CD14-positive monocyte (primary cell): ENCODE measurements around the gene FBXO30. TPM values are rescaled to one million over a fixed set of nuclear protein-coding genes. Genes with fewer than 3 reads are reported as not detected.
A peak's percentile ranks its signal among the peaks of the same experiment; 100 is the strongest.

Source experiments
- DNase-seq, 3 donors: peaks; one replicate each; pipeline ENCODE4 v3.0.0-alpha.2; 2011 to 2022
- H2AFZ ChIP-seq: 2 replicates; pipeline ENCODE4 v1.6.0; 2012; ENCODE audit warnings: mild to moderate bottlenecking, low read depth, low read length, inconsistent platforms; ENCODE audit not compliant: insufficient read depth, poor library complexity, severe bottlenecking
- H3K27ac ChIP-seq, 2 donors: 1 replicate in 1 of 2; 2 replicates in 1 of 2; pipeline ENCODE4 v1.5.1; 2012 to 2013; ENCODE audit warnings: low read length in 2 of 2, control low read depth in 1 of 2, inconsistent platforms in 1 of 2, low read depth in 1 of 2, mild to moderate bottlenecking in 1 of 2
- H3K27me3 ChIP-seq, 2 donors: one replicate each; pipeline versions ENCODE4 v1.6.0 to v1.6.1; 2011 to 2013; ENCODE audit warnings: low read length in 2 of 2; ENCODE audit not compliant: control insufficient read depth in 2 of 2, insufficient read depth in 2 of 2
- H3K36me3 ChIP-seq, 2 donors: replicated peaks in 1 of 2; 1 replicate in 1 of 2; 2 replicates in 1 of 2; pipeline versions ENCODE4 v1.5.1 to v1.6.1; 2012 to 2013; ENCODE audit warnings: low read length in 2 of 2, control low read depth in 1 of 2, inconsistent platforms in 1 of 2, mild to moderate bottlenecking in 1 of 2; ENCODE audit not compliant: insufficient read depth in 2 of 2, control insufficient read depth in 1 of 2
- H3K4me1 ChIP-seq, 2 donors: 1 replicate in 1 of 2; 2 replicates in 1 of 2; pipeline versions ENCODE4 v1.5.1 to v1.6.1; 2012 to 2013; ENCODE audit warnings: low read length in 2 of 2, control low read depth in 1 of 2, inconsistent platforms in 1 of 2, mild to moderate bottlenecking in 1 of 2, moderate library complexity in 1 of 2; ENCODE audit not compliant: insufficient read depth in 2 of 2, control insufficient read depth in 1 of 2
- H3K4me2 ChIP-seq: replicated peaks from 2 replicates; pipeline ENCODE3; 2012; ENCODE audit warnings: low read length, moderate library complexity, mild to moderate bottlenecking; ENCODE audit not compliant: poor library complexity, severe bottlenecking; ENCODE audit errors: extremely low read depth
- H3K4me3 ChIP-seq, 3 experiments: fragments of 200-600 bp in 1 of 3; sonication (generic) in 1 of 3; replicated peaks in 1 of 3; 1 replicate in 2 of 3; 2 replicates in 1 of 3; pipeline ENCODE4 v1.5.1; 2011 to 2013; ENCODE audit warnings: low read length in 3 of 3, mild to moderate bottlenecking in 3 of 3, control low read depth in 2 of 3, low read depth in 2 of 3, inconsistent platforms in 1 of 3, moderate library complexity in 1 of 3
- H3K79me2 ChIP-seq: 2 replicates; pipeline ENCODE4 v1.6.0; 2012; ENCODE audit warnings: mild to moderate bottlenecking, control low read depth, inconsistent platforms, low read length, moderate library complexity; ENCODE audit not compliant: insufficient read depth
- H3K9ac ChIP-seq: 2 replicates; pipeline ENCODE4 v1.6.0; 2017; ENCODE audit warnings: low read length, mild to moderate bottlenecking; ENCODE audit not compliant: insufficient read depth, poor library complexity, severe bottlenecking
- H3K9me3 ChIP-seq, 2 donors: replicated peaks in 1 of 2; 1 replicate in 1 of 2; 2 replicates in 1 of 2; pipeline versions ENCODE4 v1.5.1 to v1.6.1; 2012 to 2013; ENCODE audit warnings: low read length in 2 of 2, control low read depth in 1 of 2; ENCODE audit not compliant: control insufficient read depth in 1 of 2, insufficient read depth in 1 of 2
- H4K20me1 ChIP-seq: 2 replicates; pipeline ENCODE4 v1.6.0; 2012; ENCODE audit warnings: mild to moderate bottlenecking, low read length, control low read depth, moderate library complexity; ENCODE audit not compliant: insufficient read depth
- H3K27ac Mint-ChIP-seq, 7 donors: one replicate each; pipeline ENCODE4 v1.8.0; 2020; ENCODE audit warnings: mild to moderate bottlenecking in 7 of 7, mixed read lengths in 7 of 7, moderate library complexity in 6 of 7, inconsistent platforms in 2 of 7
- H3K27me3 Mint-ChIP-seq, 3 donors: one replicate each; pipeline ENCODE4 v1.8.0; 2021 to 2022; ENCODE audit warnings: low read depth in 3 of 3, mild to moderate bottlenecking in 3 of 3, mixed read lengths in 3 of 3, moderate library complexity in 3 of 3, inconsistent platforms in 1 of 3
- H3K36me3 Mint-ChIP-seq, 2 donors: one replicate each; pipeline ENCODE4 v1.8.0; 2020; ENCODE audit warnings: mixed read lengths in 2 of 2, inconsistent platforms in 1 of 2, mild to moderate bottlenecking in 1 of 2
- H3K4me1 Mint-ChIP-seq: one replicate; pipeline ENCODE4 v1.8.0; 2020; ENCODE audit warnings: mild to moderate bottlenecking, mixed read lengths
- H3K4me3 Mint-ChIP-seq, 2 donors: one replicate each; pipeline ENCODE4 v1.8.0; 2020; ENCODE audit warnings: mild to moderate bottlenecking in 2 of 2, mixed read lengths in 2 of 2, moderate library complexity in 1 of 2
- H3K9me3 Mint-ChIP-seq, 7 donors: one replicate each; pipeline ENCODE4 v1.8.0; 2020 to 2022; ENCODE audit warnings: mixed read lengths in 7 of 7, mild to moderate bottlenecking in 6 of 7, moderate library complexity in 6 of 7, inconsistent platforms in 2 of 7
- WGBS: methylation state at CpG from one replicate; pipeline ENCODE4 v1.1.5; 2013; ENCODE audit warnings: missing lambda C conversion rate; ENCODE audit not compliant: insufficient coverage; 5-methylcytosine and 5-hydroxymethylcytosine counted together
- intact Hi-C, 2 donors: fragments of 100-400 bp; cut with micrococcal nuclease; formaldehyde crosslinking; loops; one replicate each; pipeline versions ENCODE4 v1.15.0 to v1.15.1; 2023
- polyA plus RNA-seq, 3 donors: library from polyadenylated mRNA; depleted of rRNA in 1 of 3; unstranded in 2 of 3; stranded (reverse) in 1 of 3; fragments of 300-500 nt in 2 of 3; fragments of >200 nt in 1 of 3; fragmentation: Illumina TruSeq in 2 of 3; gene quantifications; 1 replicate in 2 of 3; 2 replicates in 1 of 3; pipeline ENCODE4 v1.2.3, GENCODE V29; 2012 to 2021
- TF ChIP-seq, protein P1 (sequence below): fragments of 200-600 bp; IDR thresholded peaks from one replicate; pipeline ENCODE4 v1.8.0; 2022; ENCODE audit warnings: antibody characterized with exemption, mild to moderate bottlenecking

The FBXO30 gene
- polyA plus RNA-seq, 3 donors: 0.83 to 1.7 (median 1.1) TPM

DNA sequence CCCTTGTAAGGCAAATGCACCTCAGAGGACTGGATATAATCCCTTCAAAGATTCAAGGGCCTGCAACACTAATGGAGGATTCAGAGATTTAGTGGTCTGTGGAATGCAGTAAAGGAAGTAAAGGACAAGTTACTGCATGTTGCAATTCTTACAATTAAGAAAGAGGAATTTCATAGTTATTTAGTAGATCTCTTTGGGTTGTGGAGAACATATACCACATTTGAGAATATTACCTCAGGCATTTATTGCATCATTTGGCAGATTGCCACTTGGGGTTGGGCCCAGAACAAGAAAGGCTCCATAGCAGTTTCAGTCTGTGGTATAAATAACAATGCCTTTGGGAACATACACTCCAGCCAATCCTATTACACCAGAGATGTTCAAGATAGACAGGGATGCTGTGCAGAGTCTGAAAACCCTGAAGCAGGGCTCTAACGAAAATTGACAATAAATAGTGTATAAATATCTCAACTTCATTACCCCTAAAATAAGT is 58.4 kb downstream of the FBXO30 start:
- H3K27me3 ChIP-seq: no peaks in the 10 kb centered on the region
- H3K79me2 ChIP-seq: no peaks in the 10 kb centered on the region
- no peaks in the 10 kb centered on the region for H3K36me3 ChIP-seq
- H3K27me3 Mint-ChIP-seq: no peaks in the 10 kb centered on the region
- H3K9me3 Mint-ChIP-seq: no peaks in the 10 kb centered on the region
- no peaks in the 10 kb centered on the region for H3K36me3 Mint-ChIP-seq
- H3K4me2 ChIP-seq: peak overlapping the region; percentile 16
- H2AFZ ChIP-seq: no peak overlapping the region
- peak; percentile 78 to 81 (median 81) for DNase-seq
- TF ChIP-seq, protein P1, sequence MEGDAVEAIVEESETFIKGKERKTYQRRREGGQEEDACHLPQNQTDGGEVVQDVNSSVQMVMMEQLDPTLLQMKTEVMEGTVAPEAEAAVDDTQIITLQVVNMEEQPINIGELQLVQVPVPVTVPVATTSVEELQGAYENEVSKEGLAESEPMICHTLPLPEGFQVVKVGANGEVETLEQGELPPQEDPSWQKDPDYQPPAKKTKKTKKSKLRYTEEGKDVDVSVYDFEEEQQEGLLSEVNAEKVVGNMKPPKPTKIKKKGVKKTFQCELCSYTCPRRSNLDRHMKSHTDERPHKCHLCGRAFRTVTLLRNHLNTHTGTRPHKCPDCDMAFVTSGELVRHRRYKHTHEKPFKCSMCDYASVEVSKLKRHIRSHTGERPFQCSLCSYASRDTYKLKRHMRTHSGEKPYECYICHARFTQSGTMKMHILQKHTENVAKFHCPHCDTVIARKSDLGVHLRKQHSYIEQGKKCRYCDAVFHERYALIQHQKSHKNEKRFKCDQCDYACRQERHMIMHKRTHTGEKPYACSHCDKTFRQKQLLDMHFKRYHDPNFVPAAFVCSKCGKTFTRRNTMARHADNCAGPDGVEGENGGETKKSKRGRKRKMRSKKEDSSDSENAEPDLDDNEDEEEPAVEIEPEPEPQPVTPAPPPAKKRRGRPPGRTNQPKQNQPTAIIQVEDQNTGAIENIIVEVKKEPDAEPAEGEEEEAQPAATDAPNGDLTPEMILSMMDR: no peak
- peak overlapping the region in 6 of 7 donors; percentile 7 to 79 (median 48) for H3K27ac Mint-ChIP-seq
- intact Hi-C loops: no loop called here
- no peaks in the 10 kb centered on the region for H4K20me1 ChIP-seq
- peak overlapping the region in 1 of 2 donors; percentile 12 for H3K4me3 Mint-ChIP-seq
- peaks cover 16 to 20% of the 10 kb centered on the region in 2 donors for H3K4me1 ChIP-seq
- WGBS: no CpG with 5 or more reads among the region's 1 CpG
- H3K9ac ChIP-seq: no peak overlapping the region
- H3K27ac ChIP-seq: peak overlapping the region in 1 of 2 donors; percentile 30
- H3K4me3 ChIP-seq: no peak overlapping the region
- H3K9me3 ChIP-seq: no peaks in the 10 kb centered on the region
- peaks cover 23% of the 10 kb centered on the region for H3K4me1 Mint-ChIP-seq

GRCh38 chr6:145755682-145756081 is 58.9 kb downstream of the FBXO30 start:
- H3K9ac ChIP-seq: no peak overlapping the region
- H3K27me3 ChIP-seq: no peaks in the 10 kb centered on the region
- no peaks in the 10 kb centered on the region for H3K36me3 ChIP-seq
- H3K4me1 Mint-ChIP-seq: peaks cover 23% of the 10 kb centered on the region
- no peak overlapping the region for H3K4me3 Mint-ChIP-seq
- peak overlapping the region in 5 of 7 donors; percentile 7 to 79 (median 51) for H3K27ac Mint-ChIP-seq
- H3K4me1 ChIP-seq: peaks cover 16 to 20% of the 10 kb centered on the region in 2 donors
- no peaks in the 10 kb centered on the region for H3K27me3 Mint-ChIP-seq
- no peaks in the 10 kb centered on the region for H3K36me3 Mint-ChIP-seq
- no peak overlapping the region for H2AFZ ChIP-seq
- H3K9me3 ChIP-seq: no peaks in the 10 kb centered on the region
- H3K9me3 Mint-ChIP-seq: no peaks in the 10 kb centered on the region
- no peak for DNase-seq
- no peaks in the 10 kb centered on the region for H3K79me2 ChIP-seq
- peak overlapping the region; percentile 16 for H3K4me2 ChIP-seq
- intact Hi-C loops: no loop called here
- H3K4me3 ChIP-seq: no peak overlapping the region
- peak overlapping the region in 1 of 2 donors; percentile 30 for H3K27ac ChIP-seq
- TF ChIP-seq, protein P1: no peak
- no peaks in the 10 kb centered on the region for H4K20me1 ChIP-seq
